Loucy (cell line): ENCODE data around the gene VSIG10.

Experiments
- CTCF ChIP-seq: fragments of 200-600 bp; sonication (generic); conservative IDR thresholded peaks from 2 replicates; pipeline ENCODE4 v1.5.1; 2014; ENCODE audit warnings: mild to moderate bottlenecking, antibody characterized with exemption, low read length
- EZH2phosphoT487 ChIP-seq: fragments of 200-600 bp; IDR thresholded peaks from 2 replicates; pipeline ENCODE4 v1.6.1; 2018; ENCODE audit warnings: antibody characterized with exemption, mild to moderate bottlenecking, moderate library complexity, borderline replicate concordance

DNA sequence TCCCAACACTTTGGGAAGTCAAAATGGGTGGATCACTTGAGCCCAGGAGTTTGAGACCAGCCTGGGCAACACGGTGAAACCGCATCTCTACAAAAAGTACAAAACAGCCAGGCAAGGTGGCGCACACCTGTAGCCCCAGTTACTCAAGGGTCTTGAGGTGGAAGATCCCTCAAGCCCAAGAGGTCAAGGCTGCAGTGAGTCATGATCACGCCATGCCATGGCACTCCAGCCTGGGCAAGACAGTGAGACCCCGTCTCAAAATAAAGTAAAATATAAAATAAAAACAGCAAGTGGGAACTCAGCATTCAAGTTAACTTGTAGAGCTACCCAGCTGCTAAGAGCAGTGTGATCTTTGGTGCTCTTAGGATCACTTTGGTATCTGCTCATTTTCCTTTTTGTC is 74.6 kb downstream of the VSIG10 start:
- TF ChIP-seq EZH2phosphoT487 = no peak
- no peak for TF ChIP-seq CTCF
